Loucy (cell line): ENCODE results near the gene ALG12.

Experiments
- EZH2phosphoT487 ChIP-seq: fragments of 200-600 bp; IDR thresholded peaks from 2 replicates; pipeline ENCODE4 v1.6.1; 2018; ENCODE audit warnings: antibody characterized with exemption, mild to moderate bottlenecking, moderate library complexity, borderline replicate concordance
- TF ChIP-seq, protein P1 (sequence below): fragments of 200-600 bp; sonication (generic); conservative IDR thresholded peaks from 2 replicates; pipeline ENCODE4 v1.5.1; 2014; ENCODE audit warnings: mild to moderate bottlenecking, antibody characterized with exemption, low read length

DNA sequence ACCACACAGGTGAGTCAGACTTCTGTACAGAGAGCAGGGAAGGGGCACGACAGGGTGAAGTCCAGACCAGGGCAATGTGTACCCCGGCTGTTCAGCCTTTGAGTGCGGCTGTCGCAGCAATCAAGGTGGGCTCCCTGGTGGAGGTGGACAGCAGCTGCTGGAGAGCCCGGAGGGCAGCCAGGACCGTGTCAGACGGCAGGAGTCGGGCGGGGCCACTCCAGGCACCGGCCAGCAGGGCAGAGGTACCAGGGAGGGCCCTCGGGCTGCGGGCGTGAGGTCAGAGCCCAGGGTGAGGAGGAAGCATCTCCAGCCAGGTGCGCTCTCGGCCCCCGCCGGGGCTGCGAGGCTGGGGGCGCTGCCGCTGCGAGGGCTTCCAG is 41.5 kb upstream of the ALG12 start:
- TF ChIP-seq, protein P1, sequence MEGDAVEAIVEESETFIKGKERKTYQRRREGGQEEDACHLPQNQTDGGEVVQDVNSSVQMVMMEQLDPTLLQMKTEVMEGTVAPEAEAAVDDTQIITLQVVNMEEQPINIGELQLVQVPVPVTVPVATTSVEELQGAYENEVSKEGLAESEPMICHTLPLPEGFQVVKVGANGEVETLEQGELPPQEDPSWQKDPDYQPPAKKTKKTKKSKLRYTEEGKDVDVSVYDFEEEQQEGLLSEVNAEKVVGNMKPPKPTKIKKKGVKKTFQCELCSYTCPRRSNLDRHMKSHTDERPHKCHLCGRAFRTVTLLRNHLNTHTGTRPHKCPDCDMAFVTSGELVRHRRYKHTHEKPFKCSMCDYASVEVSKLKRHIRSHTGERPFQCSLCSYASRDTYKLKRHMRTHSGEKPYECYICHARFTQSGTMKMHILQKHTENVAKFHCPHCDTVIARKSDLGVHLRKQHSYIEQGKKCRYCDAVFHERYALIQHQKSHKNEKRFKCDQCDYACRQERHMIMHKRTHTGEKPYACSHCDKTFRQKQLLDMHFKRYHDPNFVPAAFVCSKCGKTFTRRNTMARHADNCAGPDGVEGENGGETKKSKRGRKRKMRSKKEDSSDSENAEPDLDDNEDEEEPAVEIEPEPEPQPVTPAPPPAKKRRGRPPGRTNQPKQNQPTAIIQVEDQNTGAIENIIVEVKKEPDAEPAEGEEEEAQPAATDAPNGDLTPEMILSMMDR = no peak
- no peak for TF ChIP-seq EZH2phosphoT487
